Measurements from ENCODE around the gene UST. TPM values are rescaled to one million over a fixed set of nuclear protein-coding genes. Genes with fewer than 3 reads are reported as not detected.
"Not testable (repeated sequence)": the region's sequence is repeated elsewhere in the genome, so short reads cannot be mapped to it uniquely, and the experiment has no call there.

UST gene
- total RNA-seq, 2 donors from 2014 or later: 15.3 to 16.3 TPM

- H3K4me3 Mint-ChIP-seq: no peak overlapping the region
- H3K27me3 ChIP-seq (ENCODE audit: control insufficient read depth, insufficient read depth, low read length, poor library complexity, severe bottlenecking): no peaks in the 10 kb centered on the region
- H3K27me3 Mint-ChIP-seq (ENCODE audit: insufficient read depth): no peaks in the 10 kb centered on the region
- peaks cover 14% of the 10 kb centered on the region for H3K4me1 Mint-ChIP-seq
- no peak overlapping the region for H3K9ac ChIP-seq (ENCODE audit: extremely low read depth, low read length, poor library complexity, severe bottlenecking)
- no peak overlapping the region for H3K27ac Mint-ChIP-seq
- 91 to 100% methylated on average over 1 to 6 of the region's 6 CpGs for WGBS, 2 experiments (ENCODE audit: insufficient coverage in 1 of 2, insufficient read length in 1 of 2)
- no peaks in the 10 kb centered on the region for H3K9me3 ChIP-seq (ENCODE audit: control insufficient read depth, low read length)
- no peak overlapping the region for H3K4me3 ChIP-seq (ENCODE audit: low read length)
- no peaks in the 10 kb centered on the region for H3K36me3 Mint-ChIP-seq (ENCODE audit: low read depth)
- no peaks in the 10 kb centered on the region for H3K9me3 Mint-ChIP-seq
- no peak for DNase-seq
- TF ChIP-seq CTCF (conservative IDR thresholded peaks at IDR 0.05): no peak
- H3K4me1 ChIP-seq (ENCODE audit: control insufficient read depth, insufficient read depth, low read length): no peaks in the 10 kb centered on the region
- H3K27ac ChIP-seq (ENCODE audit: low read depth, low read length): no peak overlapping the region
- H3K36me3 ChIP-seq (ENCODE audit: control insufficient read depth, insufficient read depth, low read length): no peaks in the 10 kb centered on the region
Measured at GRCh38 chr6:148775161-148775560, 28.3 kb downstream of the UST start.

GRCh38 chr6:148776321-148777308, 29.8 kb downstream of the UST start:
- H3K27ac Mint-ChIP-seq: peak overlapping the region; percentile 5
- H3K9me3 Mint-ChIP-seq: no peaks in the 10 kb centered on the region
- Histone ChIP-seq H3K9me3 (ENCODE audit: control insufficient read depth, low read length) (no peaks in the 10 kb centered on the region), H3K4me1 (ENCODE audit: control insufficient read depth, insufficient read depth, low read length) (no peaks in the 10 kb centered on the region), H3K36me3 (ENCODE audit: control insufficient read depth, insufficient read depth, low read length) (no peaks in the 10 kb centered on the region), H3K27me3 (ENCODE audit: control insufficient read depth, insufficient read depth, low read length, poor library complexity, severe bottlenecking) (no peaks in the 10 kb centered on the region), H3K9ac (ENCODE audit: extremely low read depth, low read length, poor library complexity, severe bottlenecking) (no peak overlapping the region), H3K27ac (ENCODE audit: low read depth, low read length) (no peak overlapping the region), H3K4me3 (ENCODE audit: low read length) (no peak overlapping the region)
- peaks cover 3% of the 10 kb centered on the region for H3K36me3 Mint-ChIP-seq (ENCODE audit: low read depth)
- no peak for TF ChIP-seq CTCF (conservative IDR thresholded peaks at IDR 0.05)
- H3K4me3 Mint-ChIP-seq: no peak overlapping the region
- peaks cover 11% of the 10 kb centered on the region for H3K4me1 Mint-ChIP-seq
- no peak for DNase-seq
- no peaks in the 10 kb centered on the region for H3K27me3 Mint-ChIP-seq (ENCODE audit: insufficient read depth)
- 86 to 88% methylated on average over 11 to 15 of the region's 15 CpGs for WGBS, 2 experiments (ENCODE audit: insufficient coverage in 1 of 2, insufficient read length in 1 of 2)

GRCh38 chr6:148779142-148779562, 32.3 kb downstream of the UST start:
- Histone ChIP-seq H3K27ac (ENCODE audit: low read depth, low read length) (no peak overlapping the region), H3K4me3 (ENCODE audit: low read length) (no peak overlapping the region), H3K36me3 (ENCODE audit: control insufficient read depth, insufficient read depth, low read length) (no peaks in the 10 kb centered on the region), H3K9me3 (ENCODE audit: control insufficient read depth, low read length) (no peaks in the 10 kb centered on the region), H3K27me3 (ENCODE audit: control insufficient read depth, insufficient read depth, low read length, poor library complexity, severe bottlenecking) (no peaks in the 10 kb centered on the region), H3K9ac (ENCODE audit: extremely low read depth, low read length, poor library complexity, severe bottlenecking) (no peak overlapping the region), H3K4me1 (ENCODE audit: control insufficient read depth, insufficient read depth, low read length) (no peaks in the 10 kb centered on the region)
- Mint-ChIP-seq H3K36me3 (ENCODE audit: low read depth) (peaks cover 6% of the 10 kb centered on the region), H3K27me3 (ENCODE audit: insufficient read depth) (no peaks in the 10 kb centered on the region), H3K27ac (no peak overlapping the region), H3K4me3 (no peak overlapping the region), H3K9me3 (no peaks in the 10 kb centered on the region), H3K4me1 (peaks cover 11% of the 10 kb centered on the region)
- DNase-seq: no peak
- TF ChIP-seq CTCF (conservative IDR thresholded peaks at IDR 0.05): no peak
- WGBS, 2 experiments (ENCODE audit: insufficient coverage in 1 of 2, insufficient read length in 1 of 2): 90 to 98% methylated on average over 5 to 6 of the region's 6 CpGs

- peaks cover 11% of the 10 kb centered on the region for H3K4me1 Mint-ChIP-seq
- H3K27me3 Mint-ChIP-seq (ENCODE audit: insufficient read depth); H3K36me3 Mint-ChIP-seq (ENCODE audit: low read depth); H3K27ac ChIP-seq (ENCODE audit: low read depth, low read length); H3K4me3 Mint-ChIP-seq; H3K4me1 ChIP-seq (ENCODE audit: control insufficient read depth, insufficient read depth, low read length); H3K4me3 ChIP-seq (ENCODE audit: low read length); H3K9me3 ChIP-seq (ENCODE audit: control insufficient read depth, low read length); H3K9me3 Mint-ChIP-seq; H3K27ac Mint-ChIP-seq; H3K9ac ChIP-seq (ENCODE audit: extremely low read depth, low read length, poor library complexity, severe bottlenecking); DNase-seq; H3K36me3 ChIP-seq (ENCODE audit: control insufficient read depth, insufficient read depth, low read length); H3K27me3 ChIP-seq (ENCODE audit: control insufficient read depth, insufficient read depth, low read length, poor library complexity, severe bottlenecking): not testable (repeated sequence)
- WGBS, 2 experiments (ENCODE audit: insufficient coverage in 1 of 2, insufficient read length in 1 of 2): 100% methylated on average over 1 of the region's 1 CpG; no CpG with 5 or more reads in 1 of the 2 experiments
Measured at GRCh38 chr6:148780423-148780822, 33.6 kb downstream of the UST start.
